Stimulated activated naive CD8-positive, alpha-beta T cell treated with anti-CD3 and anti-CD28 coated beads, Interleukin-15, amount 100 ng/mL, for 72 hours (primary cell): ENCODE data around the gene TACC2.
"Not testable (repeated sequence)": the region's sequence is repeated elsewhere in the genome, so short reads cannot be mapped to it uniquely, and the experiment has no call there.

Source experiments
- ATAC-seq: fragments of 150-1000 bp; cut with Tn5 transposase; 2 replicates; pipeline ENCODE4 v1.10.0; 2021; ENCODE audit warnings: mild to moderate bottlenecking, moderate library complexity
- DNase-seq, 2 donors: peaks; one replicate each; pipeline ENCODE4 v3.0.0; 2021 to 2022
- H3K27ac Mint-ChIP-seq, 2 donors: one replicate each; pipeline ENCODE4 v1.8.0; 2022; ENCODE audit warnings: mild to moderate bottlenecking in 2 of 2, mixed read lengths in 2 of 2, moderate library complexity in 2 of 2
- H3K27me3 Mint-ChIP-seq: one replicate; pipeline ENCODE4 v1.8.0; 2022; ENCODE audit warnings: mixed read lengths
- H3K4me1 Mint-ChIP-seq: one replicate; pipeline ENCODE4 v1.8.0; 2022; ENCODE audit warnings: mild to moderate bottlenecking, mixed read lengths
- H3K4me3 Mint-ChIP-seq, 2 donors: one replicate each; pipeline ENCODE4 v1.8.0; 2022; ENCODE audit warnings: mild to moderate bottlenecking in 2 of 2, mixed read lengths in 2 of 2, moderate library complexity in 1 of 2
- H3K9me3 Mint-ChIP-seq, 2 donors: one replicate each; pipeline ENCODE4 v1.8.0; 2022; ENCODE audit warnings: mixed read lengths in 2 of 2

The TACC2 gene

DNA sequence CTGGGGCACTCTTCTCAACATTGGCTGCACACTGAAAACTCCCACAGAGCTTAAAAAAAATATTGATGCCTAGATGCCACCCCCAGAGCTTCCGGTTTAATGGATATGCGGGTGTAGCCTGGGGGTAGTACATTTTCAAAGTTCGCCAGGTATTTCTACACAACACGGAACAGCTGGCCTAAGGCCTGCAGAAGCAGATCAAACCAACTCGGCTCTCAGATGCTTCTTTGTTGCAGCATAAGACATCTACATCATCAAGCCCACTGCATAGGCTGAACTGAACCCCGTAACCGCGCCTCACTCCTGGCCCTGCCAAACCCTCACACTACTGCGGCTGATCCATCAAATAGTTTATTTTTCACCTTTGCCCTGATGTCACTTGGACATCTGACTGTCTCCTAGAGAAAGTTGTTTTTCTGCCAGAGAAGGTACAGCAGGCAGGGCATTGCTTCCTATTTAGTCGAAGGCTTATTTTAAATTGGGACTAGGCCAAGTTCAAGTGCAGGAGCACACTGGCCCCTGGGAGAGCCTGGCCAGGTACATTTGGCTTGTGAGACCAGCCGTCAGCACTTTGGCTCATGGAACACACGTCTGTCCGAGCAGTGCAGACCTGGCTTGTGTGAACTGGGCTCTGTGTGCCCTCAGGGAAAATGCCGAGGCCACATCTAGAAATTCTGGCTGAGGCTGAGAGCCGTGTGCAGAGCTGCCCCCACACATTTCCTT is 113.3 kb downstream of the TACC2 start:
- H3K9me3 Mint-ChIP-seq, result no peaks in the 10 kb centered on the region
- H3K27ac Mint-ChIP-seq, result no peak overlapping the region
- peaks cover 6% of the 10 kb centered on the region for H3K27me3 Mint-ChIP-seq
- DNase-seq (no peak), ATAC-seq (no peak)
- no peaks in the 10 kb centered on the region for H3K4me1 Mint-ChIP-seq
- no peak overlapping the region for H3K4me3 Mint-ChIP-seq

DNA sequence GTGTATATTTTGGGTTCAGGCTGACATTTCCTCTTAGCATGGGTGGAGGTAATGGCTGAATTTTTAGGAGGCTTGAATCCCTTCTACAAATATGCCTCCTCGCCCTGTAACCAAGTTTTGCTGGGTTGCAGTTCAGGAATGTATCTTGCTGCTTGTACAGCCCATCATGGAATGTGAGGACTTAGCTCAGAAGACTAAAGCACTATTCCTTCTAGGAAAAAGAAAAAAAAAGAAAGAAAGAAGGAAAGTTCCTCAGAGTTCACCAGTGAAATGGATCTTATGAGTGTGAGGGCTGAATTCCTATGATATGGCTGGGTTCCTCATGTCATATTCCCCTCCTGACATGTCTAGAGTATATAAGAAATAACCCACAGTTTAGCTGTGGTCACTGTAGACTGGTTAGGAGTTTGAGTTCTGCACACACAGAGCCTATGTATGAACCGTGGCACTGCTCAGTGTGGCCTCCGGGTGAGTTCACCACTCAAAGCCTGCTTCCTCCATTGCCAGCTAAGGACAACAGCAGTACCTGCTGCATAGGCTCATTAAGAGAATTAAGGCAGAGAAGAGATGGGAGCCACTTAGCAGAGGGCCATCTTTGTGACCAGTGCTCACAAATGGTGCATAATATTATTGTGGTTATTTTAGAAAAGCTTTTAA is 114.0 kb downstream of the TACC2 start:
- DNase-seq (no peak), ATAC-seq (no peak)
- H3K27me3 Mint-ChIP-seq, result peaks cover 6% of the 10 kb centered on the region
- no peak overlapping the region for H3K27ac Mint-ChIP-seq
- no peaks in the 10 kb centered on the region for H3K4me1 Mint-ChIP-seq
- no peaks in the 10 kb centered on the region for H3K9me3 Mint-ChIP-seq
- no peak overlapping the region for H3K4me3 Mint-ChIP-seq

DNA sequence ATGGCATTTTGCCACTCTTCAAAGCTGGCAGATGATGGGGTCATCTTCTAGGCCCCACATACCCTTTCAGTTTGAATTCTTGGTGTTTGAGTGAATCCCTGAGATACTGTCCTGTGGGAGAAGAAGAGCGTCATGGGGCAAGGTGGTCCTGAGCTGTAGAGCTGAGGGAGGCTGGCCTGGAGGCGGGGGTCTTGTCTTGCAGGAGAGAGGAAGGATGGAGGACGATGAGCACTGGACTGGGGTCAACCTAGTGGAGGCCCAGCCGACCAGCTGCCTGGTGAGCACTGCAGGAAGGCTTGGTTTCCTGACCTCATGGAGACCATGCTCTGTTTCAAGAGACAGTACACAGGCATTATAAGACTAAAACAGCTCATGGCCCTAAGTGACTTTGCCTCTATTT is 114.6 kb downstream of the TACC2 start:
- peaks cover 6% of the 10 kb centered on the region for H3K27me3 Mint-ChIP-seq
- H3K4me1 Mint-ChIP-seq, result no peaks in the 10 kb centered on the region
- H3K27ac Mint-ChIP-seq, result no peak overlapping the region
- H3K4me3 Mint-ChIP-seq, result no peak overlapping the region
- ATAC-seq, result no peak
- no peak for DNase-seq
- H3K9me3 Mint-ChIP-seq, result no peaks in the 10 kb centered on the region

DNA sequence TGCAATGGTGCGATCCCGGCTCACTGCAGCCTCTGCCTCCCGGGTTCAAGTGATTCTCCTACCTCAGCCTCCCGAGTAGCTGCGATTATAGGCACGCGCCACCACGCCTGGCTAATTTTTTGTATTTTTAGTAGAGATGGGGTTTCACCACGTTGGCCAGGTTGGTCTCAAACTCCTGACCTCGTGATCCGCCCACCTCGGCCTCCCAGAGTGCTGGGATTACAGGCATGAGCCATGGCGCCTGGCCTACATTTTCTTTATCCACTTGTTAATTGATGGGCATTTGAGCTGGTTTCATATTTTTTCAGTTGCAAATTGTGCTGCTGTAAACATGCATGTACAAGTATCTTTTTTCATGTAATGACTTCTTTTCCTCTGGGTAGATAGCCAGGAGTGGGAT is 119.8 kb downstream of the TACC2 start:
- not testable (repeated sequence) for ATAC-seq, DNase-seq, H3K4me3 Mint-ChIP-seq, H3K4me1 Mint-ChIP-seq, H3K27ac Mint-ChIP-seq, H3K9me3 Mint-ChIP-seq
- H3K27me3 Mint-ChIP-seq, result peaks cover 27% of the 10 kb centered on the region

DNA sequence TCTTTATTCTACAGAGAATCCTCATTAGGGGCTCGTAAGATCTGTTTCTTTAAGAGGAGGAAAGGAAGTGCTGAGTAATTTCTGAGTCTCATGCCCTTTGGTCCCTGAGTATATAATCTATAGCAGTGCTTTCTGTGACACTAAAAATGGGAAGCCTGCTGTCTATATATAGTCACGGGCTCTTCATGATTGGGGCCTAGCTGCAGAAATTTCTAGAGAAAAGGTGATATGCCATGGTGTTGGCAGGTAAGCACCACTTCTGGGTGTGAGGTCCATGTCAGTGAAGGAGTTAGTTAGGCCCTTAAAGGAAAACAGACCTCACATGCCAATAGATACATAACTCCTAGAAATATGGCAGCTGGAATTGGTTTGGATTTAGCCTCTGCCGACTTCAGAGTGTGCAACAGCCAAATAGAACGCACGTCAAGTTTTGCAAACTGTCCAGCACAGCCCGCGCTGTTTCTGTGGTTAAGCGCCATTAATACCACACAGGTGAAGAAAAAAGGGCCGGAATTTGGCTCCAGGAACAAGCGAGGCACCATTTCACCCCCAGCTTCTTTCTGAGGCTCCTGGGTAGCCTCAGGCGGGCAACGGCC is 123.2 kb downstream of the TACC2 start:
- H3K9me3 Mint-ChIP-seq, result no peaks in the 10 kb centered on the region
- no peak overlapping the region for H3K4me3 Mint-ChIP-seq
- no peak overlapping the region for H3K27ac Mint-ChIP-seq
- ATAC-seq (no peak), DNase-seq (no peak)
- H3K27me3 Mint-ChIP-seq, result peaks cover 56% of the 10 kb centered on the region
- H3K4me1 Mint-ChIP-seq, result no peaks in the 10 kb centered on the region

DNA sequence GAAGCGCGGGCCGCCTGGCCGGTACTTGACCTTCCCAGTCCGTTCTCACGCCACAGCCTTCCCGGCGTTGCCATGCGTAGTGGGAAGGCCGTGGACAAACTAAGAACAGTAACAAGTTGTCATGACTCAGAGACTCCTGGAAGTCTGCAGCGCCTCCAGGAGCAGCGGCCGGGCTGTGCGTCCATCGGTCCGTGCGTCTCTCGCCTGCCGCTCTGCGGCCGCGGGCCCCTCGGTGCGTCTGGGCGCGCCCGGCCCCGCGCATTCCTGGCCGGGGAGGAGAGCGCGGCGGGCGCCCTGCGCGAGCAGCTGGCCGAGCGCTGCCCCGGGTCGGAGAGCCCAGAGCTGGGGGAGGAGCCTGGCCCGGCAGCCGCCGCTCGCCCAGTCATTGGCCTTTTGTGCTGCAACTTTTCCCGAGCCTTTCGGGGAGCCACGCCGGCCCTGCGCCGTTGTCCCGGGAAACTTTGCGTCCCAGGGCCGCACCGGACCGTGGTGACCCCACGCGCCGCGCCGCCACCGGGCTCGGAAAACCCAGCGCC is 123.7 kb downstream of the TACC2 start:
- ATAC-seq (no peak), DNase-seq (no peak)
- Mint-ChIP-seq H3K4me3 (peak overlapping the region in 1 of 2 donors; percentile 24), H3K4me1 (no peaks in the 10 kb centered on the region), H3K27ac (no peak overlapping the region), H3K9me3 (no peaks in the 10 kb centered on the region), H3K27me3 (peaks cover 56% of the 10 kb centered on the region)

DNA sequence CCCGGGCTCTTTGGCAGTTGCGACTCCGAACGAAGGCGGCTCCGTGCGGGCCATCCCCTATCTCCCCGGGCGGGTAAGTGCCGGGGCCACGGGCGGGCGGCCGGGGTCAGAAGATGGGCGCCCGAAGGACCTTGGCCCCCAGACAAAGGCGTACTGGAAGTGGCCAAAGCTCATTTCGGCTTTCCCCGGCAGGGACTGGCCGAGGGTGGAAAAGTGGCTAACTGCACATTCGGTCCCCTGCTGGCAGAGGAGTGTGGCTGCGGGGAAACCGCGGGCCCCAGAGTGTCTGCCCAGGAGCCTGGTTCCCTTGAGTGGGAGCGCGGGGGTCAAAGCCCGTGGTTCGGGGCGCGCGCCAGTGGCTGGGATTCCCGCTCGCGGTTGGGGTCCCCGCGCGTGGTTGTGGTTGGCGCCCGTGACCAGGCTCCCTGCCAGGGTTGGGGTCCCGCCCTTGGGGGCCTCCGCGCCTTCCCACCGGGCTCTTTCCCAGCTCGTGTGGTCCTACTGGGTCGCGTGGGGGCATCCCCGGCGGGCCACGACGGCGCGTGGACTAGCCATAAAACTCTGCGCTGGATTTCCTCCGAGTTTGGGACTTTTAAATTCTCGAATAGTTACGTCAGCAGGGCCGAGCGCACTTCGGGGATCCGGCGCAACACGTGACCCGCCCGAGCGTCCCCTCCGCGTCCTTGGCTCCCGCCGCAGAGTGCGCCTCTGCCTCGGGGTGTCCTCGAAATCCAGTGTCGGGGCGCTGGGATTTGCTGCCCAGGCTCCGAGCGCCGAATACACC is 124.4 kb downstream of the TACC2 start:
- Mint-ChIP-seq H3K4me3 (peak overlapping the region; percentile 27 to 61), H3K27ac (no peak overlapping the region), H3K27me3 (peaks cover 56% of the 10 kb centered on the region), H3K4me1 (no peaks in the 10 kb centered on the region), H3K9me3 (no peaks in the 10 kb centered on the region)
- ATAC-seq, result peak; percentile 58
- DNase-seq, result peak in 1 of 2 donors; percentile 8

DNA sequence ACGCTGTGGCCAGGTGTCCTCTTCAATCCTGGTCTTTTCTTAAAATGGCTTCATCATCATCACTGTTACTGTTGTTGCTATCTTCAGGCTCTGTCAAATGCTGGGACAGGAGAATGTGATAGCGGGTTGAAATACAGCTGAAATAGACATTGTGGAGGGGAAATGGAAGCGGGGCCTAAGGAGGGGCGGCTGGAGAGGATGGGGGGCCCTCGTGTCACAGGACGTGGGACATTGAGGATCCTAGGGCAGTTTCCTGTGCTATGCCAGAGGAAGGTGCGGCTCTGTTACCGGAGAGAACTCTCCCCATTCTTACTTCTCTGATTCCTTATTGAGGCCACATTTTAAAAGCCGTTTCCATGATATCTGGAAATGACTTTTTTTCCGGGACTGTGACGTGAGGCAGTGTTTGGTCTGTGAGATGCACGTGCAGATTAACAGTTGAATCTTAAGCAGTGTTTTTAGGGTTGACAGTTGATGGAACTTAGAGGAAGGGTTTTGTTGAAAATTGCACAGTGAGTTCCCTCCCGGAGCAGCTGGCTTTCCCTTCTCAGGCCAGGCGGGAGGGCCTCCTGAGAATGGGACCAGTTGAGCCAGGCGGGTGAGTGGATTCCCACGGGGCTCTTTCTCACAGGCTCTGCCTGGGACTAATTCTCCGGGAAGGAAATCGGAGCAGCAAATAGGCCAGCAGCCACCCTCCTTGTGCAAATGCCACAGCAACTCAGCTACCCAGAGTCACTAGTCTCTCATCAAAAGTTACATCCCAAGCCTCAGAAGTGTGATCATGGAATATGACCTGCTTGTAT is 125.2 kb downstream of the TACC2 start:
- H3K27me3 Mint-ChIP-seq, result peaks cover 56% of the 10 kb centered on the region
- ATAC-seq, result no peak

DNA sequence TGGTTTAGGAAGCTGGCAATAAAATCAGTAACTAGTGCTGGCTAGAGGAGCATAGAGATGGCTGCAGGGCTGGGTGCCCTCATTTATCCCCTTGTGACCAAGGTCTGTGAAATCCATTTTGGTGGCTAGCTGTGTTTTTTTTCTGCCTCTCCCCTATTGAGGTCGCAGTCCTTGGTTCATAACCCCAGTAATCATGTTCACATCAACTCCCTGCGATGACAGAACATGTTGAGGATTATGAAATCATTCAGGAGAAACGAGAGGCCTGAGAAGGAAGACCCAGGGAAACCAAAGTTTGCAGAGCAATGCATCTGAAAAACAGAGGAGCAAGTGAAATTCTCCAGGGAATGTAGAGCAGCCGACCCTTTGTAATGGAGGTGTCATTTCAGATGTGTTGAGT is 126.9 kb downstream of the TACC2 start:
- no peaks in the 10 kb centered on the region for H3K4me1 Mint-ChIP-seq
- H3K4me3 Mint-ChIP-seq, result no peak overlapping the region
- no peaks in the 10 kb centered on the region for H3K9me3 Mint-ChIP-seq
- peaks cover 52% of the 10 kb centered on the region for H3K27me3 Mint-ChIP-seq
- ATAC-seq, result no peak
- no peak overlapping the region for H3K27ac Mint-ChIP-seq
- no peak for DNase-seq

More for the DNA sequence above, 125.2 kb downstream of the TACC2 start:
- no peaks in the 10 kb centered on the region for H3K4me1 Mint-ChIP-seq
- no peaks in the 10 kb centered on the region for H3K9me3 Mint-ChIP-seq
- no peak overlapping the region for H3K27ac Mint-ChIP-seq
- DNase-seq, result no peak
- peak overlapping the region; percentile 27 to 61 for H3K4me3 Mint-ChIP-seq

DNA sequence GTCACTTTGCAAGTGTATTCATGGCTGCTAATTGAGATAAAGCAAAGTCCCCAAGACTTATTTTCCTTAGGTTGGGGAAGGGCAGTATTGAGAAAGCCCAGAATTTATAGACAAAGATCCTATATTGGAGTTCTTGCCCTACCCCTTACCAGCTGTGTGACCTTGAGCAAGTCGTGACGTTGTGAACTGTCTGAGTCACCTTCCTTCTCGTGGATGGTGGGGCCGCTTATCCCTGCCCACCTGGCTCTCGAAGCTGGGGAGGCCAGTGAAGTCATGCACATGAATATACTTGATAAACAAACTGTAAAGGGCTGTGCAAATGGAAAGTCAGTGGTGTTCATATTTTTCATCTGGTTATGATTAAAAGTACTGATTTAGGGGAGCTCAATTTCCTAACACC is 127.4 kb downstream of the TACC2 start:
- H3K9me3 Mint-ChIP-seq, result no peaks in the 10 kb centered on the region
- DNase-seq, result no peak
- ATAC-seq, result no peak
- no peak overlapping the region for H3K4me3 Mint-ChIP-seq
- H3K27me3 Mint-ChIP-seq, result peaks cover 47% of the 10 kb centered on the region
- H3K4me1 Mint-ChIP-seq, result no peaks in the 10 kb centered on the region
- H3K27ac Mint-ChIP-seq, result no peak overlapping the region

DNA sequence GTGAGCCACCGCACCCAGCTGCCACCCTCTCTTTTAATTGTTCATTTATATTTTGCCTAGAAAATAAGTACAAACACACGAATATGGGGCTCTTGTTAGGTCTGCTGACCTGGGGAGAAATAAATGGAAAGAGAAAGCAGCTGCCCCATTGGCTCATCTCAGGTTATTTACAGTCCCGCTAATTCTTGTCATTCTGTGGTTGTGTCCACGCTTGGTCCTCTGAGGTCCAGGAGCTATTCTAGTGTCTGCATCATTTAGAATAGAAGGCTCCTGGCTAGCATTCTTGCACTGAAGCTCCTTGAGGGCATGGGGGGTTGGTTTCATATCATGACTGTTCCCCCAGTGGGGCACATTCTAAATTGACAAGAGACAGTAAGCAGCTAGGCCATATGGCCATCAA is 128.5 kb downstream of the TACC2 start:
- no peaks in the 10 kb centered on the region for H3K4me1 Mint-ChIP-seq
- ATAC-seq (no peak), DNase-seq (no peak)
- H3K9me3 Mint-ChIP-seq, result no peaks in the 10 kb centered on the region
- H3K27me3 Mint-ChIP-seq, result peaks cover 37% of the 10 kb centered on the region
- no peak overlapping the region for H3K4me3 Mint-ChIP-seq
- no peak overlapping the region for H3K27ac Mint-ChIP-seq

DNA sequence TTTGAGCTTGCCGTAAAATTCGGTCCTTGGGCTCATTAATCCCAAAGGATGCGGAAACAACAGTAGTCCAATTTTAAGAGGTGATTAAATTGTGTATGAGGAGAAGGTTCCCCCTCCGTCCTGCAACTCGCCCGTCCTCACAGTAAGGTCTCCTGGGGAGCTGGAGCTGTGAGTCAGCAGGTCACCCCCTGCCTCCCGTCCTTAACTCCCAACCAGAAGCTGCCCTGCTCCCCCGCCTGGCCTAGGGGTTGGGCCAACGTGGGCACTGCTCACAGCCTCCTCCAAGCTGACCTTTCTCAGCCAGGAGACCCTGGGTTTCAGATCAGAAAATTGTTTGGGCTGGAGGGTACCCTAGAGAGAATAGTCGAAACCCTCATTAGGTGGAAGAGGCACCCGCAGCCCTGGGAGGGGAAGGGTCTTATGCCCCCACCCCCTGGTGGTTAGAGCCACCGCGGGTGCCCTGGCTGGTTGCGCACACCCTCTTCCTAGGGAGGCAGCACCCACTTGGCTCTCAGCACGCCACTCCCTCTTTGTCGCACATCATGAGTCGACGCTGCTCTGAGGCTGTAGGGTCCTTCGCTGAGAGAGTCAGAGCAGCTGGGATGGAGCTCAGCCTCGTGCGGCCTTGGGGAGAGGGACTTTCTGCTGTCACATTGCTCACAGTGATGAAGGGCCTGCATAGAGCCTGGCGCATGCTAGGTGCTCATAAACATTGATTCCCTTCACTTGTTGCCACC is 131.2 kb downstream of the TACC2 start:
- no peak overlapping the region for H3K4me3 Mint-ChIP-seq
- no peak overlapping the region for H3K27ac Mint-ChIP-seq
- peaks cover 24% of the 10 kb centered on the region for H3K27me3 Mint-ChIP-seq
- no peaks in the 10 kb centered on the region for H3K4me1 Mint-ChIP-seq
- DNase-seq (no peak), ATAC-seq (peak; percentile 26)
- no peaks in the 10 kb centered on the region for H3K9me3 Mint-ChIP-seq

DNA sequence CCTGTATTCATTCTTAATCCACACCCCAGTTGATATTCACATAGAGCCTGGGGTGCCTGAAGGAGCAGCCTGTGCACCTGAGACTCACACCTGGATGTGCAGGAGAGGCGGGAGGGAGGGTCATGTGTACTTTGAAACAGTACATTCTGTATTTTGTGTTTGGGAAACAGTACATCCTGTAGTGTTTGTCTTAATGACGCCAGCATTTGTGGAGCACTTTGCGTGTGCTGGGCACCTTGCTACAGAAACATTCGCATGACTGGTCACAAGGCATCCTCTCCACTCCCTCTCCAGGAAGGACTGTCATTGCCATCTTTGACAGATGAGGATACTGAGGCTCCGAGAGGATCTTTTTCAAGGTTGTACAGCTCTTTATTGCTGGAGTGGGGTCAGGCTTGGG is 132.1 kb downstream of the TACC2 start:
- no peaks in the 10 kb centered on the region for H3K4me1 Mint-ChIP-seq
- no peak overlapping the region for H3K27ac Mint-ChIP-seq
- H3K27me3 Mint-ChIP-seq, result peaks cover 15% of the 10 kb centered on the region
- H3K4me3 Mint-ChIP-seq, result no peak overlapping the region
- ATAC-seq (no peak), DNase-seq (no peak)
- no peaks in the 10 kb centered on the region for H3K9me3 Mint-ChIP-seq

DNA sequence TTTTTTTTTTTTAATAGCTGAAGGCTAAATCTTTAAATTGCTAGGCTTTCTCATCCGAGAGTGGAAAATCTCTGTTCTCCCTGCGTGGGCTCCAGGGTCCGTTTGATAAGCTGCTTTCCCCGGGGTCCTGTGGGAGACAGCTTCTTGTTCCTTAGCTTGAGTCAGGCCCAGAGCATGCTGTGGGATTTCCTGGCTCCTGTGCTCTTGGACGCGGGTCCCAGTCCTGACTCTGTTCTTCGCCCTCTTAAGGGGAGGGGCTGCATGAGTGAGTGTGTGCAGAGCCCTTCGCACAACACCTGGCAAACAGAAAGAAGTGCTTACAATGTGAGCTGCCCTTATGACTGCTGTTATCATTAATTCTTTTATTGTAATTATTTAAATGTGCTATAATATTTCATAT is 133.5 kb downstream of the TACC2 start:
- Mint-ChIP-seq H3K27me3 (peaks cover 8% of the 10 kb centered on the region), H3K27ac (no peak overlapping the region), H3K9me3 (no peaks in the 10 kb centered on the region), H3K4me3 (no peak overlapping the region), H3K4me1 (no peaks in the 10 kb centered on the region)
- no peak for ATAC-seq
- no peak for DNase-seq
